Nephron (organoid): ENCODE data around the gene AGAP1.

ENCODE experiments used
- H3K27ac Mint-ChIP-seq, 3 experiments: 2 replicates each; pipeline ENCODE4 v1.8.0; 2020; ENCODE audit warnings: mixed read lengths in 3 of 3, mild to moderate bottlenecking in 2 of 3, moderate library complexity in 1 of 3
- H3K27me3 Mint-ChIP-seq: 2 replicates; pipeline ENCODE4 v1.8.0; 2021; ENCODE audit warnings: low read depth, mild to moderate bottlenecking, moderate library complexity, mixed read lengths
- H3K36me3 Mint-ChIP-seq: 2 replicates; pipeline ENCODE4 v1.8.0; 2020; ENCODE audit warnings: low read depth, mixed read lengths
- H3K4me1 Mint-ChIP-seq: 2 replicates; pipeline ENCODE4 v1.8.0; 2020; ENCODE audit warnings: mixed read lengths
- H3K4me3 Mint-ChIP-seq, 3 experiments: 2 replicates each; pipeline ENCODE4 v1.8.0; 2020; ENCODE audit warnings: mild to moderate bottlenecking in 3 of 3, mixed read lengths in 3 of 3, moderate library complexity in 2 of 3
- H3K9me3 Mint-ChIP-seq: 2 replicates; pipeline ENCODE4 v1.8.0; 2020; ENCODE audit warnings: mixed read lengths
- TF ChIP-seq, protein P1 (sequence below), 3 experiments: fragments of 200-600 bp; sonication (generic); IDR thresholded peaks; one replicate each; pipeline ENCODE4 v1.5.0; 2021; ENCODE audit warnings: antibody characterized with exemption in 3 of 3; ENCODE audit not compliant: unreplicated experiment in 3 of 3

AGAP1 gene

DNA sequence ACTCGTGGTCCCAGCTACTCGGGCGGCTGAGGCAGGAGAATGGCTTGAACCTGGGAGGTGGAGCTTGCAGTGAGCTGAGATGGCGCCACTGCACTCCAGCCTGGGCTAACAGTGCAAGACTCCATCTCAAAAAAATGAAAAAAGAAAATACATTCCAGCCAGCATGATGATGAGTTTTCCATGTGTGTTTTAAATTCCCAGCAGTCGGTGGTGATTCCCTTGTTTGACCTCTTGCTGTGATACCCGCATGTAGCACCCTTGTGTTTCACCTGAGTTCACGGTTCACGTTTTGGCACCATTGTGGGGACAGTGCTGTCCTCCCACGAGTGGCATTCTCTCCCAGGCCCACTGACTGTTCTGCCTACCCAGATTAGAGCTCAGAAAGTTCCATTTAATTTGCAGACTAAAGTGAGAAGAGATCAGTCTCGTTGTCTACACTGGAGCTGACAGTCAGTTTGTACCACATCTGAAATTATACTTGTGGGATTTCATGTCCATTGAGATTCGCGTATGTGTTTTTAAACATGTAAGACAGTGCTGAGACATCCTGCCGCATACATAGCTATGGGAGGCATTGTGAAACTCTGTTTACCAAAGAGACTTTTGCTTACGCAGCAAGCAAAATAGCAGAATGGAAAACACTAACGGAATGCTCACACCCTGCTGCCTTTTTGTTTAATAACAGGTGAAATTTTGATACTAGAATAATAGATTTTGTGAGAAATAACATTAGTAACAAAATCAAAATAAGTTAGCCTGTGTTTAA lies 517.3 kb downstream of the AGAP1 start:
- Mint-ChIP-seq H3K36me3 (peaks cover 14% of the 10 kb centered on the region), H3K27me3 (no peaks in the 10 kb centered on the region), H3K27ac (no peak overlapping the region), H3K9me3 (no peaks in the 10 kb centered on the region), H3K4me1 (peaks cover 7% of the 10 kb centered on the region), H3K4me3 (no peak overlapping the region)
- TF ChIP-seq, protein P1, sequence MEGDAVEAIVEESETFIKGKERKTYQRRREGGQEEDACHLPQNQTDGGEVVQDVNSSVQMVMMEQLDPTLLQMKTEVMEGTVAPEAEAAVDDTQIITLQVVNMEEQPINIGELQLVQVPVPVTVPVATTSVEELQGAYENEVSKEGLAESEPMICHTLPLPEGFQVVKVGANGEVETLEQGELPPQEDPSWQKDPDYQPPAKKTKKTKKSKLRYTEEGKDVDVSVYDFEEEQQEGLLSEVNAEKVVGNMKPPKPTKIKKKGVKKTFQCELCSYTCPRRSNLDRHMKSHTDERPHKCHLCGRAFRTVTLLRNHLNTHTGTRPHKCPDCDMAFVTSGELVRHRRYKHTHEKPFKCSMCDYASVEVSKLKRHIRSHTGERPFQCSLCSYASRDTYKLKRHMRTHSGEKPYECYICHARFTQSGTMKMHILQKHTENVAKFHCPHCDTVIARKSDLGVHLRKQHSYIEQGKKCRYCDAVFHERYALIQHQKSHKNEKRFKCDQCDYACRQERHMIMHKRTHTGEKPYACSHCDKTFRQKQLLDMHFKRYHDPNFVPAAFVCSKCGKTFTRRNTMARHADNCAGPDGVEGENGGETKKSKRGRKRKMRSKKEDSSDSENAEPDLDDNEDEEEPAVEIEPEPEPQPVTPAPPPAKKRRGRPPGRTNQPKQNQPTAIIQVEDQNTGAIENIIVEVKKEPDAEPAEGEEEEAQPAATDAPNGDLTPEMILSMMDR (IDR thresholded peaks at IDR 0.05; ENCODE audit: unreplicated experiment in 3 of 3): no peak

DNA sequence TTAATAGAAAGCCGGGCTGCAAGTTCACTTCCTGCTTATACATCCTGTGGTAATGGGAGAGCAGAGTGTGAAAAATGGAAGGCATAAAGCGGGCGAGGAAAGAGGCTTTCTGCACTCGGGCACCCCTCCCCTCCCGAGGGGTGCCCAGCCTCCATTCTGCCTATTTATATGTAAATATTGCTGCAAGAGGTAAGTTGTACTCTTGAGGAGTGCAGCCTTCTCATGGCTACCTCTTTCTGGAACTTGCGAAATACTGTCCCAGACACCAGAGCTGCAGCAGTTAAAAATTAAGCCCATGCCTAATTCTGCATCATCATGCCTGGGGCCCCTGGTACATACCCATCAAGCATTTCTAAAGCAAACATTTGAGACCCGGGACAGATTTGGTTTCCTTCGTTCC lies 518.3 kb downstream of the AGAP1 start:
- Mint-ChIP-seq H3K36me3 (peaks cover 5% of the 10 kb centered on the region), H3K9me3 (no peaks in the 10 kb centered on the region), H3K4me1 (peaks cover 7% of the 10 kb centered on the region), H3K4me3 (no peak overlapping the region), H3K27ac (no peak overlapping the region), H3K27me3 (peaks cover 3% of the 10 kb centered on the region)
- TF ChIP-seq, protein P1 (IDR thresholded peaks at IDR 0.05; ENCODE audit: unreplicated experiment in 3 of 3): no peak

DNA sequence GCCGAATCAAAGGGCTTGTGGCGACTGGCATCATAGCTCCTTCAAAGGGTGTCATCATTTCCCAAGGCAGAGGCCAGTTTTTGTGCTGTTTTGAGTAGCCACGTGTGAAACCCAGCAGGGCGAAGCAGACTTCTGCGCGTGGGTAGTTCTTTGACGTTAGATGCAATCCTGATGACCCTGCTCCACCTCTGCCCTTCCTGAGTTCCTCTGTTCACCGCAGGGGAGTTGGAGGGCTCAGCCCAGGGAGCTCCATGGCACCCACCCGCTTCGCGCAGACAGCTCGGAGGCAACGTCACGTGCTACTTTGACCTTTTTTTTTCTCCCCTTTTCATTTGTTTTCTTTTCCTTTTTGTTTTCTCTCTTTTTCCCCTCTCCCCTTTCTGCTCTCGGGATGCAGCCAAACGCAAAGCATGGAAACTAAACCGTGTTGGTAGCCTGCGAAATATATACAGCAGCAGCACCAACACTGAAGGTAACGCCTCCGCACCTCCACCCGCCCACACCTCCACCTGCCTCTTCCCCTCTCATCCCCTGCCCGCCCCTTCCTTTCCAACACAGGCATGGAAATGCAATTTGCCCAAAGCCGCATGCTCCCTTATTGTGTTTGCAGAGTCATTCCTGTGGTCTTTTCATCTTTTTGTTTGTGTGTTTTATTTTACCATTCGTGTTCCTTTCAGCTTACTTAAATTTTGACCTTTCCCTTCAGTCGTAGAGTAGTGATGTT lies 520.7 kb downstream of the AGAP1 start:
- H3K9me3 Mint-ChIP-seq: no peaks in the 10 kb centered on the region
- peaks cover 3% of the 10 kb centered on the region for H3K27me3 Mint-ChIP-seq
- TF ChIP-seq, protein P1 (IDR thresholded peaks at IDR 0.05; ENCODE audit: unreplicated experiment in 3 of 3): no peak
- no peak overlapping the region for H3K4me3 Mint-ChIP-seq
- peaks cover 7% of the 10 kb centered on the region for H3K4me1 Mint-ChIP-seq
- no peak overlapping the region for H3K27ac Mint-ChIP-seq
- peaks cover 9% of the 10 kb centered on the region for H3K36me3 Mint-ChIP-seq

DNA sequence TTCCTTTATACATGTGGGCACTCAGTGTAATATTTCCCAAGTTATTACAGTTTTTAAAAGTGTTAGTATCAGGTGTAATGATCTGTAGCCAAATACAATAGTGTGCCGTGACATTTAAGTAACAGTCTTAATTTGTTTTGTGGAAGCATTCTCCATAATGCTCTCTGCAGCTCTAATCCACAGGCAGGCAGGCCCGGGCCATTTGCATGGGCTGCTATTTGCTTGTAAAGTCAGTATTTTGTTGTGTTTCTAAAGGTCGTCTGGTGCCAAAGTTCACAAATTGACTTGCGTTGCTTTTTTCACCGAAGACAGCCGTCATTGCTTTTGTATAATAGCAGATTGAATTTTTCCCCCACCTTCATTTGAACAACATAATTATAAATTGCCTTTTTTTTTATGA lies 521.3 kb downstream of the AGAP1 start:
- Mint-ChIP-seq H3K27ac (no peak overlapping the region), H3K4me3 (no peak overlapping the region), H3K9me3 (no peaks in the 10 kb centered on the region), H3K4me1 (peaks cover 7% of the 10 kb centered on the region), H3K27me3 (peaks cover 3% of the 10 kb centered on the region), H3K36me3 (peaks cover 9% of the 10 kb centered on the region)
- TF ChIP-seq, protein P1 (IDR thresholded peaks at IDR 0.05; ENCODE audit: unreplicated experiment in 3 of 3): no peak

DNA sequence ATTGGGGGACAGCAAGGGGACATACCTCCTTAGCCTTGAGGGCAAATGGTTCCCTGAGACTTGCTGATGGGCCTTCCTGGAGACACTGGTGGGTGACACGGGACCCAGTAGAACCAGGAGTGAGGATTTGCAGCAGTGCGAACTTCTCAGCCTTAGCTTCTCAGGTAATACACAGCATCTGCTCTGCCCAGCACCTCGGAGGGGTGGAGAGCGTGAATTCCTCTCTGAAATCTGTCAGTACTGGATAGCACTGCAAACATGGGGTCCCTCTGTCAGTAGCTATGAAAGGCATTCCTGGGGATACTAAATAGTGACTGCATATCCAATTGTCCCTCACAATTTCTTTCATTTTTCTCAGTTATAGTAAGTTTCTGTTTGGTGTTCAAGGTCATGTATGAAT lies 522.7 kb downstream of the AGAP1 start:
- Mint-ChIP-seq H3K9me3 (no peaks in the 10 kb centered on the region), H3K27me3 (peaks cover 3% of the 10 kb centered on the region), H3K36me3 (peaks cover 9% of the 10 kb centered on the region), H3K27ac (no peak overlapping the region), H3K4me1 (peaks cover 7% of the 10 kb centered on the region), H3K4me3 (no peak overlapping the region)
- TF ChIP-seq, protein P1 (IDR thresholded peaks at IDR 0.05; ENCODE audit: unreplicated experiment in 3 of 3): no peak
